K562 (cell line): ENCODE results near the gene KASH5. TPM values are rescaled to one million over a fixed set of nuclear protein-coding genes. Genes with fewer than 3 reads are reported as not detected.

Experiments
- ATAC-seq: fragments of 200-7000 bp; cut with Tn5 transposase; 3 replicates; pipeline ENCODE4 v1.9.1; 2020; ENCODE audit warnings: moderate library complexity
- BruUV-seq: library from RNA; stranded (reverse); fragments of 400-500 nt; replicated peaks from 2 replicates; lab custom pipeline; 2021; lab: Mats Ljungman, UMichigan
- CTCF ChIA-PET: fragments of 300-600 bp; formaldehyde crosslinking; extraction: SDS; loops from one replicate; lab custom pipeline; 2021; ENCODE audit warnings: low intra/inter-chr PET ratio; lab: Yijun Ruan, JAX
- POLR2A ChIA-PET: fragments of 300-600, 350-650 bp; sonication (Branson Sonifier 250); formaldehyde crosslinking; extraction: SDS; loops from one replicate; lab custom pipeline; 2021; ENCODE audit warnings: antibody characterized with exemption, inconsistent platforms; lab: Yijun Ruan, JAX
- DNase-seq, 4 experiments: peaks; one replicate each; pipeline versions ENCODE4 v3.0.0 to v3.0.0-alpha.2; 2011 to 2018; ENCODE audit warnings: low spot score in 3 of 4, mixed read lengths in 3 of 4; ENCODE audit errors: extremely low read depth in 1 of 4
- FAIRE-seq: peaks from 2 replicates; lab custom pipeline; 2011; peaks lifted over from hg19 to GRCh38; lab: Jason Lieb, UNC
- H2AFZ ChIP-seq: 2 replicates; pipeline ENCODE4 v1.6.0; 2011; ENCODE audit warnings: low read depth, low read length, control low read depth, inconsistent platforms
- H3K27ac ChIP-seq: fragments of 200-600 bp; 3 replicates; pipeline ENCODE4 v1.8.0; 2011; ENCODE audit warnings: low read depth, mild to moderate bottlenecking, control low read depth, inconsistent platforms, low read length, moderate library complexity, mixed read lengths; ENCODE audit errors: extremely low read depth
- H3K27me3 ChIP-seq, 2 experiments: fragments of 300-600 bp in 1 of 2; 2 replicates in 1 of 2; 3 replicates in 1 of 2; pipeline versions ENCODE4 v1.6.0 to v1.8.0; 2011; ENCODE audit warnings: inconsistent platforms in 2 of 2, low read length in 2 of 2, mild to moderate bottlenecking in 1 of 2, mixed read lengths in 1 of 2, moderate library complexity in 1 of 2; ENCODE audit not compliant: control insufficient read depth in 2 of 2, insufficient read depth in 2 of 2
- H3K36me3 ChIP-seq: fragments of 300-600 bp; 3 replicates; pipeline ENCODE4 v1.8.0; 2011; ENCODE audit warnings: mild to moderate bottlenecking, low read length, inconsistent platforms; ENCODE audit not compliant: control insufficient read depth, insufficient read depth
- H3K4me1 ChIP-seq, 2 experiments: fragments of 200-600 bp in 1 of 2; replicated peaks in 1 of 2; 2 replicates in 1 of 2; 3 replicates in 1 of 2; pipeline versions ENCODE4 v1.5.1 to v1.8.0; 2011; ENCODE audit warnings: inconsistent platforms in 2 of 2, low read length in 2 of 2, mild to moderate bottlenecking in 1 of 2, mixed read lengths in 1 of 2, moderate library complexity in 1 of 2; ENCODE audit not compliant: control insufficient read depth in 2 of 2, insufficient read depth in 2 of 2
- H3K4me2 ChIP-seq: 2 replicates; pipeline ENCODE4 v1.6.1; 2011; ENCODE audit warnings: low read length, control low read depth, inconsistent platforms, mixed read lengths; ENCODE audit not compliant: insufficient read depth
- H3K4me3 ChIP-seq: fragments of 200-600 bp; sonication (generic), shearing (Covaris generic); 2 replicates; pipeline ENCODE4 v1.5.1; 2016; ENCODE audit warnings: control low read depth, inconsistent platforms
- H3K79me2 ChIP-seq: fragments of 200-600 bp; 3 replicates; pipeline ENCODE4 v1.8.0; 2011; ENCODE audit warnings: low read length, inconsistent platforms; ENCODE audit not compliant: control insufficient read depth, insufficient read depth
- H3K9ac ChIP-seq, 2 experiments: 2 replicates each; pipeline versions ENCODE4 v1.6.0 to v1.6.1; 2011; ENCODE audit warnings: low read depth in 2 of 2, low read length in 2 of 2, control low read depth in 1 of 2, inconsistent platforms in 1 of 2, mild to moderate bottlenecking in 1 of 2, mixed read lengths in 1 of 2; ENCODE audit not compliant: insufficient read depth in 1 of 2
- H3K9me1 ChIP-seq: one replicate; pipeline ENCODE4 v1.6.0; 2011; ENCODE audit warnings: inconsistent platforms, mild to moderate bottlenecking, low read length, moderate library complexity; ENCODE audit not compliant: control insufficient read depth, insufficient read depth
- H3K9me3 ChIP-seq: replicated peaks from 2 replicates; pipeline ENCODE4 v1.5.1; 2011; ENCODE audit warnings: low read depth, low read length, inconsistent platforms; ENCODE audit not compliant: control insufficient read depth, insufficient read depth
- H4K20me1 ChIP-seq: replicated peaks from 2 replicates; pipeline ENCODE4 v1.6.1; 2011; ENCODE audit warnings: low read length, inconsistent platforms, mixed read lengths; ENCODE audit not compliant: control insufficient read depth, insufficient read depth
- BACH1 ChIP-seq: fragments of 200-800 bp; sonication (Bioruptor generic); IDR thresholded peaks from 2 replicates; pipeline ENCODE4 v1.6.1; 2016; ENCODE audit warnings: missing genetic modification characterization, missing compliant biosample characterization
- CBFA2T3 ChIP-seq: fragments of 450-650 bp; IDR thresholded peaks from 2 replicates; pipeline ENCODE4 v1.6.1; 2017
- CBX3 ChIP-seq, 2 experiments: IDR thresholded peaks; 1 replicate in 1 of 2; 2 replicates in 1 of 2; pipeline ENCODE4 v1.6.1; 2012; ENCODE audit warnings: inconsistent platforms in 2 of 2, low read length in 2 of 2, borderline replicate concordance in 1 of 2, control low read depth in 1 of 2
- CUX1 ChIP-seq: fragments of 200-800 bp; sonication (Bioruptor generic); IDR thresholded peaks from 2 replicates; pipeline ENCODE4 v1.6.1; 2016; ENCODE audit warnings: missing genetic modification characterization, missing compliant biosample characterization
- E2F4 ChIP-seq: sonication (generic); formaldehyde crosslinking; IDR thresholded peaks from 2 replicates; pipeline ENCODE4 v1.8.0; 2022; ENCODE audit warnings: mild to moderate bottlenecking, low read depth, missing genetic modification reagents
- ELF4 ChIP-seq: fragments of 450-650 bp; formaldehyde crosslinking; IDR thresholded peaks from 2 replicates; pipeline ENCODE4 v1.4.0; 2022; ENCODE audit warnings: missing genetic modification characterization
- ETV5 ChIP-seq: sonication (generic); formaldehyde crosslinking; IDR thresholded peaks from 2 replicates; pipeline ENCODE4 v1.4.0; 2020; ENCODE audit warnings: low read depth, mild to moderate bottlenecking, missing genetic modification reagents
- IRF1 ChIP-seq: sonication (generic); formaldehyde crosslinking; IDR thresholded peaks from 2 replicates; pipeline ENCODE4 v1.8.0; 2022; ENCODE audit warnings: missing genetic modification reagents, mild to moderate bottlenecking, borderline replicate concordance
- KAT8 ChIP-seq: fragments of 450-650 bp; IDR thresholded peaks from 2 replicates; pipeline ENCODE4 v1.6.1; 2016; ENCODE audit warnings: low read depth, mild to moderate bottlenecking
- L3MBTL2 ChIP-seq: fragments of 450-650 bp; IDR thresholded peaks from 2 replicates; pipeline ENCODE4 v1.6.1; 2016; ENCODE audit warnings: mild to moderate bottlenecking, moderate library complexity
- LARP7 ChIP-seq: fragments of 450-650 bp; IDR thresholded peaks from 2 replicates; pipeline ENCODE4 v1.6.1; 2016
- PKNOX1 ChIP-seq: fragments of 450-650 bp; IDR thresholded peaks from 2 replicates; pipeline ENCODE4 v1.6.1; 2016
- TAF1 ChIP-seq: IDR thresholded peaks from 2 replicates; pipeline ENCODE4 v1.6.1; 2011; ENCODE audit warnings: mild to moderate bottlenecking, low read length, moderate library complexity; ENCODE audit not compliant: insufficient read depth, control insufficient read depth, severe bottlenecking; ENCODE audit errors: extremely low read depth
- WGBS: fragments of 100-300 bp; shearing (Covaris generic); methylation state at CpG from one replicate; pipeline ENCODE4 v1.1.6; 2016; ENCODE audit warnings: low coverage, mixed read lengths; ENCODE audit not compliant: insufficient coverage; ENCODE audit errors: missing lambda C conversion rate; 5-methylcytosine and 5-hydroxymethylcytosine counted together
- in situ Hi-C: fragments of 300-500 bp; cut with MboI; formaldehyde crosslinking; loops from 4 replicates; pipeline ENCODE4 v1.15.0; 2018; ENCODE audit warnings: inconsistent platforms, mixed read lengths
- intact Hi-C: fragments of 100-400 bp; cut with micrococcal nuclease; formaldehyde crosslinking; loops from 2 replicates; pipeline ENCODE4 v1.14.2; 2022
- polyA plus RNA-seq, 8 experiments: library from polyadenylated mRNA; depleted of rRNA in 4 of 8; stranded (reverse) in 5 of 8; unstranded in 3 of 8; fragments of >200 nt; fragmentation: Nextera tagmentation in 2 of 8; fragmentation: Illumina TruSeq in 1 of 8; extraction: Ambion mirVana in 2 of 8; extraction: Trizol in 1 of 8; gene quantifications; 2 replicates each; pipeline versions ENCODE4 v1.2.1 to v1.2.3, GENCODE V29; 2011 to 2014; ENCODE audit warnings: inconsistent platforms in 1 of 8, missing spikeins in 1 of 8
- total RNA-seq, 7 experiments: library from RNA; depleted of rRNA in 6 of 7; stranded (reverse); fragments of >200 nt in 6 of 7; fragmentation: Illumina TruSeq in 2 of 7; extraction: Trizol in 2 of 7; gene quantifications; 2 replicates each; pipeline versions ENCODE4 v1.2.1 to v1.2.3, GENCODE V29; 2011 to 2021; ENCODE audit warnings: low replicate concordance in 1 of 7

Gene KASH5
- total and polyA plus RNA-seq, 9 of the 15 experiments (the other 6 are each of a cell fraction or from before 2014, with no cell fraction given), result 0.07 to 0.84 (median 0.34) TPM; not detected in 1

GRCh38 chr19:49422407-49423070 is 34.5 kb downstream of the KASH5 start:
- no peaks in the 10 kb centered on the region for H3K36me3 ChIP-seq
- H4K20me1 ChIP-seq, result no peaks in the 10 kb centered on the region
- intact Hi-C loops (loop anchor here (2.0 kb wide), 1 partner anchor 20 kb away; no protein-coding TSS in a partner anchor), in situ Hi-C loops (no loop called here)
- H3K27me3 ChIP-seq, result no peaks in the 10 kb centered on the region
- WGBS, result 6% methylated on average over 57 of the region's 58 CpGs
- H3K27ac ChIP-seq, result peak overlapping the region; percentile 50; the same call in 2 of the 3 replicates
- ATAC-seq (peak; percentile 90), FAIRE-seq (peak; percentile 58), DNase-seq (peak; percentile 87 to 91 (median 90))
- POLR2A ChIA-PET, result interaction anchor here (0.6 to 1.2 kb wide), 4 partner anchors 9 to 99 kb away, joined by 3 to 5 read pairs (median 4); no protein-coding TSS in a partner anchor
- H3K9me3 ChIP-seq, result no peaks in the 10 kb centered on the region
- H2AFZ ChIP-seq, result peak overlapping the region; percentile 98
- peaks cover 44 to 56% of the 10 kb centered on the region in 2 experiments for H3K4me1 ChIP-seq
- H3K9me1 ChIP-seq, result no peaks in the 10 kb centered on the region
- CTCF ChIA-PET, result no interaction called here
- peak overlapping the region; percentile 67 to 92 for H3K9ac ChIP-seq
- peak overlapping the region; percentile 9; the same call in 1 of the 2 replicates for H3K4me3 ChIP-seq
- BruUV-seq, result no TSS peak
- H3K79me2 ChIP-seq, result no peaks in the 10 kb centered on the region
- H3K4me2 ChIP-seq, result peak overlapping the region; percentile 78
- TF ChIP-seq CBFA2T3, result no peak
- peak; percentile 27 for TF ChIP-seq TAF1
- peak; percentile 71; the same call in 1 of the 2 replicates for TF ChIP-seq E2F4 (CRISPR knock-in tag)
- peak in 1 of 2 experiments; percentile 81; a peak in 1 of 3 replicates for TF ChIP-seq CBX3 (IDR thresholded peaks at IDR 0.05; ENCODE audit: borderline replicate concordance in 1 of 2, low read length in 2 of 2)
- TF ChIP-seq CUX1 (CRISPR knock-in tag), result no peak
- no peak; the same call in 1 of the 2 replicates for TF ChIP-seq PKNOX1
- peak; percentile 100 for TF ChIP-seq L3MBTL2
- no peak for TF ChIP-seq ELF4 (CRISPR knock-in tag)
- no peak for TF ChIP-seq IRF1 (CRISPR knock-in tag)
- TF ChIP-seq BACH1 (tag), result no peak
- TF ChIP-seq KAT8, result no peak
- TF ChIP-seq LARP7, result 0 out of 2 replicates have a peak, but pooled peaks have one; percentile 75
- TF ChIP-seq ETV5, result peak; percentile 57; the same call in 1 of the 2 replicates
